Thoracic aorta (tissue), 2 donors: ENCODE results near the gene RPL27A. TPM values are rescaled to one million over a fixed set of nuclear protein-coding genes. Genes with fewer than 3 reads are reported as not detected.

ENCODE experiments used
- ATAC-seq: fragments of 150-250 bp; one replicate; pipeline ENCODE4 v1.8.0; 2017; ENCODE audit warnings: low read depth; ENCODE audit not compliant: insufficient number of reproducible peaks, low FRiP score
- DNase-seq: peaks from one replicate; pipeline ENCODE4 v3.0.0-alpha.2; 2020; ENCODE audit warnings: low spot score
- H3K27ac ChIP-seq, 2 donors: fragments of 200-600 bp; sonication (generic); 1 replicate in 1 of 2; 2 replicates in 1 of 2; pipeline ENCODE4 v1.5.1; 2016; ENCODE audit warnings: mild to moderate bottlenecking in 2 of 2, moderate library complexity in 2 of 2
- H3K27me3 ChIP-seq: fragments of 200-600 bp; sonication (generic); replicated peaks from 2 replicates; pipeline ENCODE4 v1.6.0; 2016; ENCODE audit warnings: mild to moderate bottlenecking; ENCODE audit not compliant: insufficient read depth
- H3K36me3 ChIP-seq: fragments of 200-600 bp; sonication (generic); one replicate; pipeline ENCODE4 v1.5.1; 2016
- H3K4me1 ChIP-seq, 2 donors: fragments of 200-600 bp; sonication (generic); 1 replicate in 1 of 2; 2 replicates in 1 of 2; pipeline versions ENCODE4 v1.5.1 to v1.6.0; 2016; ENCODE audit warnings: low read depth in 2 of 2, mild to moderate bottlenecking in 1 of 2; ENCODE audit not compliant: control insufficient read depth in 1 of 2
- H3K4me3 ChIP-seq: fragments of 200-600 bp; sonication (generic); 2 replicates; pipeline ENCODE4 v1.5.1; 2016; ENCODE audit warnings: mild to moderate bottlenecking
- H3K9me3 ChIP-seq: fragments of 200-600 bp; sonication (generic); 2 replicates; pipeline ENCODE4 v1.5.1; 2016
- CTCF ChIP-seq: fragments of 200-600 bp; sonication (generic); IDR thresholded peaks from one replicate; pipeline ENCODE4 v1.5.1; 2019; ENCODE audit warnings: antibody characterized with exemption
- total RNA-seq, 2 donors: library from RNA; depleted of rRNA; stranded (reverse); fragments of >200 nt; gene quantifications; one replicate each; pipeline versions ENCODE4 v1.1.0 to v1.2.3, GENCODE V29; 2016

The RPL27A gene
- total RNA-seq, 2 donors from 2014 or later = 537 to 617 TPM

DNA sequence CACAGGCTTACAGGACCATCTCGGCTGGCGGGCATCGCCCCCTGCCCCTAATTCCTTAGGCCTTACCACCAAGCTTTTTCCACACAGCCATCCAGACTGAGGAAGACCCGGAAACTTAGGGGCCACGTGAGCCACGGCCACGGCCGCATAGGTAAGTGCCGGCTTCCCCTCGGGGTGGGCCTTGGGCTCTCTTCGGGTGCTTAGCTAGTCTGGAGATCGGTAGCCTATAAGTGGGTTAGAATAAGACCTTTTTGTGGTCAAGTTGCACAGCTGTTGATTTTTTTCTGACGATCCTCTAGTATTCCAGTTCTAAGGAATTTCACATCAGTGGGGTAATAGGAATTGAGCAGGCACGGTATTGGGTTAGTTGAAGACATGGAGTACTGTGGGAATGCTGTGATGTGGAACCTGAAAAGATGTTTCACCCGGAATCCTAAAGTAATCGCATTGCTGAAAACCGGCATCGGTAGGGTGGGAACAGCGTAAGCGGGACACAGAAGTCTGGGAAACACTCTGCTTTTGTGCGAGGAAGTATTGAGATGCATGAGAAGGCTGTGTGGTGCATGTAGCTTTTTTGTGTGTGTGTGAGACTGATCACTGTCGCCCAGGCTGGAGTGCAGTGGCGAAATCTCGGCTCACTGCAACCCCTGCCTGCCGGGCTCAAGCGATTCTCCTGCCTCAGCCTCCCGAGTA is 669 bp downstream of the RPL27A start:
- DNase-seq (no peak), ATAC-seq (no peak)
- H3K27ac ChIP-seq = peak overlapping the region; percentile 95 to 97
- no peaks in the 10 kb centered on the region for H3K9me3 ChIP-seq
- peaks cover 11 to 31% of the 10 kb centered on the region in 2 donors for H3K4me1 ChIP-seq
- TF ChIP-seq CTCF = no peak
- peaks cover 27% of the 10 kb centered on the region for H3K36me3 ChIP-seq
- peak overlapping the region; percentile 72 for H3K4me3 ChIP-seq
- no peaks in the 10 kb centered on the region for H3K27me3 ChIP-seq

- DNase-seq (no peak), ATAC-seq (no peak)
- Histone ChIP-seq H3K36me3 (peaks cover 27% of the 10 kb centered on the region), H3K4me3 (no peak overlapping the region), H3K27ac (peak overlapping the region in 1 of 2 donors; percentile 95), H3K27me3 (no peaks in the 10 kb centered on the region), H3K9me3 (no peaks in the 10 kb centered on the region), H3K4me1 (peaks cover 11 to 39% of the 10 kb centered on the region in 2 donors)
- no peak for TF ChIP-seq CTCF
These were observed 2.2 kb downstream of the RPL27A start for GRCh38 chr11:8684600-8685290.

- no peak overlapping the region for H3K27ac ChIP-seq
These were observed 2.7 kb downstream of the RPL27A start for GRCh38 chr11:8685306-8685705.

DNA sequence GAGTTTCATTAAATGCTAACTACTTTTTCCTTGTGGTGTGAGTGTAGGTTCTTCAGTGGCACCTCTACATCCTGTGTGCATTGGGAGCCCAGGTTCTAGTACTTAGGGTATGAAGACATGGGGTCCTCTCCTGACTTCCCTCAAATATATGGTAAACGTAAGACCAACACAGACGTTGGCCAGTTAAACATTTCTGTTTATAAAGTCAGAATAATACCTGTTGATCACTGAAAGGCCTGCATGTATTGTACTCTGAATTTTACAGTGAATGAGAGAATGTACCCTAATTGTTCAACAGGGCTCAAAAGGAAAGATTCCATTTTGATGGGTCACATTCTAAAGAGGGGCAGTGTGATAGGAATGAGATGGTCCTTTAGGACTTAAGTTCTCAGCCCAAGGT is 3.2 kb downstream of the RPL27A start:
- Histone ChIP-seq H3K4me3 (no peak overlapping the region), H3K4me1 (peaks cover 11 to 39% of the 10 kb centered on the region in 2 donors), H3K36me3 (peaks cover 27% of the 10 kb centered on the region), H3K9me3 (no peaks in the 10 kb centered on the region), H3K27me3 (no peaks in the 10 kb centered on the region), H3K27ac (no peak overlapping the region)
- no peak for ATAC-seq
- TF ChIP-seq CTCF = no peak
- no peak for DNase-seq

More at GRCh38 chr11:8685306-8685705, 2.7 kb downstream of the RPL27A start:
- Histone ChIP-seq H3K4me3 (no peak overlapping the region), H3K4me1 (peaks cover 11 to 39% of the 10 kb centered on the region in 2 donors), H3K27me3 (no peaks in the 10 kb centered on the region), H3K36me3 (peaks cover 27% of the 10 kb centered on the region), H3K9me3 (no peaks in the 10 kb centered on the region)
- TF ChIP-seq CTCF = no peak
- ATAC-seq (no peak), DNase-seq (no peak)

GRCh38 chr11:8686325-8686724 is 3.7 kb downstream of the RPL27A start:
- H3K36me3 ChIP-seq = peaks cover 27% of the 10 kb centered on the region
- no peaks in the 10 kb centered on the region for H3K9me3 ChIP-seq
- H3K4me1 ChIP-seq = peaks cover 11 to 38% of the 10 kb centered on the region in 2 donors
- no peak for TF ChIP-seq CTCF
- ATAC-seq (no peak), DNase-seq (no peak)
- H3K27me3 ChIP-seq = no peaks in the 10 kb centered on the region
- no peak overlapping the region for H3K27ac ChIP-seq
- H3K4me3 ChIP-seq = no peak overlapping the region
